Suprapubic skin (tissue), 4 donors: ENCODE measurements around the gene MARK3. TPM values are rescaled to one million over a fixed set of nuclear protein-coding genes. Genes with fewer than 3 reads are reported as not detected.

Source experiments
- DNase-seq, 2 donors: peaks; one replicate each; pipeline ENCODE4 v3.0.0-alpha.2; 2019; ENCODE audit warnings: low spot score in 2 of 2
- H3K27ac ChIP-seq: fragments of 200-600 bp; sonication (generic); one replicate; pipeline ENCODE4 v1.5.1; 2019
- H3K27me3 ChIP-seq: fragments of 200-600 bp; sonication (generic); one replicate; pipeline ENCODE4 v1.5.1; 2019
- H3K36me3 ChIP-seq: fragments of 200-600 bp; sonication (generic); one replicate; pipeline ENCODE4 v1.5.1; 2019
- H3K4me1 ChIP-seq: fragments of 200-600 bp; sonication (generic); one replicate; pipeline ENCODE4 v1.5.1; 2019
- H3K4me3 ChIP-seq: fragments of 200-600 bp; sonication (generic); one replicate; pipeline ENCODE4 v1.5.1; 2019; ENCODE audit warnings: mild to moderate bottlenecking
- H3K9me3 ChIP-seq: fragments of 200-600 bp; sonication (generic); one replicate; pipeline ENCODE4 v1.5.1; 2019
- EP300 ChIP-seq: sonication (generic); formaldehyde crosslinking; IDR thresholded peaks from one replicate; pipeline ENCODE4 v1.6.1; 2017; ENCODE audit warnings: antibody characterized with exemption
- POLR2A ChIP-seq, 2 donors: fragments of 450-650 bp; IDR thresholded peaks; one replicate each; pipeline ENCODE4 v1.6.1; 2017; ENCODE audit warnings: antibody characterized with exemption in 2 of 2, mild to moderate bottlenecking in 2 of 2, moderate library complexity in 2 of 2
- POLR2AphosphoS5 ChIP-seq, 3 donors: sonication (generic); formaldehyde crosslinking; IDR thresholded peaks; one replicate each; pipeline ENCODE4 v1.6.1; 2017; ENCODE audit warnings: antibody characterized with exemption in 3 of 3
- WGBS: methylation state at CpG from one replicate; pipeline ENCODE4 v1.1.5; 2018; 5-methylcytosine and 5-hydroxymethylcytosine counted together
- total RNA-seq, 4 donors: library from RNA; depleted of rRNA; stranded (reverse); fragments of >200 nt; gene quantifications; one replicate each; pipeline ENCODE4 v1.1.0, GENCODE V29; 2016
- TF ChIP-seq, protein P1 (sequence below), 2 donors: fragments of 200-600 bp in 1 of 2; fragments of 450-650 bp in 1 of 2; sonication (generic) in 1 of 2; IDR thresholded peaks; one replicate each; pipeline ENCODE4 v1.5.1; 2016 to 2019; ENCODE audit warnings: antibody characterized with exemption in 2 of 2, mild to moderate bottlenecking in 1 of 2, moderate library complexity in 1 of 2

The MARK3 gene
- total RNA-seq, 4 donors from 2014 or later, result 44.6 to 95.2 (median 57.2) TPM

DNA sequence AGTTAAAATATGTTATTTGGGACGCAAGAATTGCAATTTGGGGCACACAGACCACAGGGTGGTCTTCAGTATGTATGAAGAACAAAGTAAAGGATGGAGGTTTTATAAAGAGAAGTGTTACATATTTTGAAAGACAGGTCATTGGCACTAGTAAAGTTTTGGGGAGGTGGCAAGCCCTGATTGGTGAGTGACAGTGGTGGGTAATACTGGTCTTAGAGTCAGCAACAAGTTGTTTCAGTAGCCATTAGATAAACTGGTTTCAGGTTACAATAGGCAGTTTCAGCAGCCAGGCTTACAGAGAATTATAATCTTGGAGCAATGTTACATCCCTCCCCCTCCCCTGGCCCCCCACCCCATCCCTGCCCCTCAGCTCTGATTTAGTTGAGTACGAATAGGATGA, 17.5 kb downstream of the MARK3 start:
- H3K27ac ChIP-seq, result no peak overlapping the region

DNA sequence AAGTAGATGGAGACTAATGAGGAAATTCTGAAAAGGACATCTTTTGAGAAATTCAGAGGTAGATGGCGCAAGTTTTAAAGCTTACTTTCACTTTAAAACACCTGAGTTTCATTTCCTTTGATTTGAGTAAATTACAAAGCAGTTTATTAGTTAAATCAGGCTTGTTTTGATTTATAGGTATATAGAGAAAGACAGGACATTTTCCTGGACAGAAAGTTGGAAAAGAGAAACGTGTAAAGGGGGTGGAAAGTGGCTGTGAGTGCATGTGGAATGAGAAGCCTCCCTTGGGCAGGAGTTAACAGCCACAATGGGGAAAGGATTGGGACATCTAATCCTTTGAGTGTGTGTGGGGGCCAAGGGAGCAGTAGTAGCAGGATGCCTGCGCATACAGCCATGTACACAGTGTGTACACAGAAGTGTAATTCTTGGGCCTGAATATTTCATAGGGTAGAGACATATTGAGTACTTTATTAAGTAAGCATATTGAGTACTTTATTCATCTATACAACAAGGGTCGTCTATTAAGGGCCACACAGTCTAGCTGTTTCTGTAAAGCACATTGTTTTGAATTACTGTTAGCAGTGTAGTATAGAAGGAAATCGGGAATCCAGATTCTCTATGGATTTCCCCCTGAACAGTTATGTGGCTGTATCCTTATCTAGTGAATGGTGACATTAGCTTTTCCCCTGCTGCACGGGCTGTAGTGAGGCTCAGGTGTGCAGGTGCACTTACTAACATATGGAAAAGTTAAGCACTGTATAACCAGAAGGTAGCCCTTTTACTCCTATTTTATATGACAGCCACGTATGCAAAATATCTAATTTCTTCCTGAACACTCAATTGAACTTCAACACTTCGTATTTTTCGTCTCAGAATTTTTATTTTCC, 19.1 kb downstream of the MARK3 start:
- peaks cover 23% of the 10 kb centered on the region for H3K36me3 ChIP-seq
- no peak overlapping the region for H3K27ac ChIP-seq
- TF ChIP-seq, protein P1, sequence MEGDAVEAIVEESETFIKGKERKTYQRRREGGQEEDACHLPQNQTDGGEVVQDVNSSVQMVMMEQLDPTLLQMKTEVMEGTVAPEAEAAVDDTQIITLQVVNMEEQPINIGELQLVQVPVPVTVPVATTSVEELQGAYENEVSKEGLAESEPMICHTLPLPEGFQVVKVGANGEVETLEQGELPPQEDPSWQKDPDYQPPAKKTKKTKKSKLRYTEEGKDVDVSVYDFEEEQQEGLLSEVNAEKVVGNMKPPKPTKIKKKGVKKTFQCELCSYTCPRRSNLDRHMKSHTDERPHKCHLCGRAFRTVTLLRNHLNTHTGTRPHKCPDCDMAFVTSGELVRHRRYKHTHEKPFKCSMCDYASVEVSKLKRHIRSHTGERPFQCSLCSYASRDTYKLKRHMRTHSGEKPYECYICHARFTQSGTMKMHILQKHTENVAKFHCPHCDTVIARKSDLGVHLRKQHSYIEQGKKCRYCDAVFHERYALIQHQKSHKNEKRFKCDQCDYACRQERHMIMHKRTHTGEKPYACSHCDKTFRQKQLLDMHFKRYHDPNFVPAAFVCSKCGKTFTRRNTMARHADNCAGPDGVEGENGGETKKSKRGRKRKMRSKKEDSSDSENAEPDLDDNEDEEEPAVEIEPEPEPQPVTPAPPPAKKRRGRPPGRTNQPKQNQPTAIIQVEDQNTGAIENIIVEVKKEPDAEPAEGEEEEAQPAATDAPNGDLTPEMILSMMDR (IDR thresholded peaks at IDR 0.05), result no peak
- TF ChIP-seq EP300 (no peak), POLR2AphosphoS5 (IDR thresholded peaks at IDR 0.05) (no peak), POLR2A (IDR thresholded peaks at IDR 0.05) (no peak)
- no peaks in the 10 kb centered on the region for H3K9me3 ChIP-seq
- H3K27me3 ChIP-seq, result no peaks in the 10 kb centered on the region
- no peak for DNase-seq
- no peak overlapping the region for H3K4me3 ChIP-seq
- 71% methylated on average over 9 of the region's 9 CpGs for WGBS
- peaks cover 52% of the 10 kb centered on the region for H3K4me1 ChIP-seq

More for the DNA sequence above, 17.5 kb downstream of the MARK3 start:
- TF ChIP-seq, protein P1 (IDR thresholded peaks at IDR 0.05), result no peak
- no peak for TF ChIP-seq POLR2A (IDR thresholded peaks at IDR 0.05)
- no peak for TF ChIP-seq POLR2AphosphoS5 (IDR thresholded peaks at IDR 0.05)
- TF ChIP-seq EP300, result no peak
- H3K36me3 ChIP-seq, result peaks cover 17% of the 10 kb centered on the region
- no peaks in the 10 kb centered on the region for H3K9me3 ChIP-seq
- H3K27me3 ChIP-seq, result no peaks in the 10 kb centered on the region
- WGBS, result 93% methylated on average over 2 of the region's 2 CpGs
- H3K4me1 ChIP-seq, result peaks cover 57% of the 10 kb centered on the region
- no peak for DNase-seq
- no peak overlapping the region for H3K4me3 ChIP-seq

DNA sequence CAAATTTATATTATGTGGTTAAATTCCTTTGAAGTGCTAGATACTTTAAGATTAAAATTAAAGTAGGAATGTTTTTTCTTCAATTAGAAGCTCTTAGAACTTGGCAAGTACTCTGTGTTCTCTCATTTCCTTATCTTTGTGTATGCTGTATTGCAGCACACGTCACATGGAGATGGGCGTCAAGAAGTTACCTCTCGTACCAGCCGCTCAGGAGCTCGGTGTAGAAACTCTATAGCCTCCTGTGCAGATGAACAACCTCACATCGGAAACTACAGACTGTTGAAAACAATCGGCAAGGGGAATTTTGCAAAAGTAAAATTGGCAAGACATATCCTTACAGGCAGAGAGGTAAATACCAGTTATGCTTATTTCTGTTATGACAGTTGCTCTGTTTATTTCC, 19.7 kb downstream of the MARK3 start:
- DNase-seq, result no peak
- no peaks in the 10 kb centered on the region for H3K27me3 ChIP-seq
- H3K9me3 ChIP-seq, result no peaks in the 10 kb centered on the region
- peaks cover 48% of the 10 kb centered on the region for H3K4me1 ChIP-seq
- no peak overlapping the region for H3K27ac ChIP-seq
- WGBS, result 87% methylated on average over 7 of the region's 7 CpGs
- no peak overlapping the region for H3K4me3 ChIP-seq
- peaks cover 23% of the 10 kb centered on the region for H3K36me3 ChIP-seq
- TF ChIP-seq POLR2A (IDR thresholded peaks at IDR 0.05) (no peak), EP300 (no peak), POLR2AphosphoS5 (IDR thresholded peaks at IDR 0.05) (no peak)
- TF ChIP-seq, protein P1 (IDR thresholded peaks at IDR 0.05), result no peak

DNA sequence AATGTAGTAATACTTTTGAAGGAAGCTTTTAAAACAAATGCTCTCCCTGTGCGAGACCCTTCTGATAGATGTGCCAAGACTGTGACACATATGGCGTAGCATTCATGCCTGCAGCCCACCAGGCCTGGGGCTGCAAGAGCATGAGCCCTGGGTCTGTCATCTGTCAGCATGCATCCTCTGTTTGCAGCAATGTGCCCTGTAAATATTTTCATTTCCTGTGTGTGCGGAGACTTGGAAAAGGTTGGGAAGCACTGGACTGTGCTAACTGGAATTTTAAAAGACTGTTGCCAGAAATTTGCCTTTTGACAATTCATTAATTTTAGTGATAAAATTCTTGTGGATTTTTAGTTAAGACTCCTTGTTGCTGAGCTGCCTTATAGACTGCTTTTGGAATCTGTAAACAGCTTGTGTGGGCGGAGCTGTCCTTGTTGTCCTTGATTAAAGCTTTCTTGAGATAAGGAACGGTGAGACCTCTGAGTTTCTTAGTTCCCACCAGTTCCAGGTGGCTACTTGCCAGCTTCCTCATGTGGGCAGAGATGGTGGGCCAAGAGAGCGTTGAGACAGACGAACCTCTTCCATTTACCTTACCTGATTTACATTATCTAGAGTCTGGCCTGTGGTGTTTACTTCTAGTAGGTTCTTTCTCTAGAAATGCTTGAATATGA, 23.4 kb downstream of the MARK3 start:
- no peak for DNase-seq
- peaks cover 24% of the 10 kb centered on the region for H3K4me1 ChIP-seq
- whole genome bisulfite sequencing, result 78% methylated on average over 7 of the region's 7 CpGs
- peaks cover 31% of the 10 kb centered on the region for H3K36me3 ChIP-seq
- H3K27ac ChIP-seq, result no peak overlapping the region
- H3K9me3 ChIP-seq, result no peaks in the 10 kb centered on the region
- H3K27me3 ChIP-seq, result no peaks in the 10 kb centered on the region
- TF ChIP-seq POLR2A (IDR thresholded peaks at IDR 0.05) (no peak), POLR2AphosphoS5 (IDR thresholded peaks at IDR 0.05) (no peak), EP300 (no peak)
- TF ChIP-seq, protein P1 (IDR thresholded peaks at IDR 0.05), result no peak
- H3K4me3 ChIP-seq, result no peak overlapping the region

DNA sequence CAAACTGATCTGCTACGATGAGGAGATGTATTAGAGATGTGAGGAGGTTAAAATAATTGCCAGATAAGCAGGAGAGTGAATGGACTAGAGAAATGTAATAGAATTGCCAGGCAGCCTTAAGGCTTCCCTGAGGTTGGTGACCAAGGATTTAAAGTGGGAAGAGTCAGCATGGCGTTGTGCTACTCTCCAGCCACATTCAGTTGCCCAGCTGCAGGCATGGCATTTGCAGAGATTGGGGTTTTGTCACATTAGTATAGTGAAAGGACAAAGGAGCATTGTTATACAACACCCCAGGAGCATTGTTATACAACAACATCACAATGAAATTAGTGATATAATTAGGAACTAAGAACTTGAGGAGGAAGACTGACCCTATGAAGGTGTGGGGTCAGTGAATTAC, 31.7 kb downstream of the MARK3 start:
- 77% methylated on average over 2 of the region's 2 CpGs for WGBS
- no peak for TF ChIP-seq POLR2A (IDR thresholded peaks at IDR 0.05)
- TF ChIP-seq EP300, result no peak
- TF ChIP-seq POLR2AphosphoS5 (IDR thresholded peaks at IDR 0.05), result no peak
- TF ChIP-seq, protein P1 (IDR thresholded peaks at IDR 0.05), result no peak

More for the DNA sequence above, 31.7 kb downstream of the MARK3 start:
- H3K9me3 ChIP-seq, result no peaks in the 10 kb centered on the region
- H3K27me3 ChIP-seq, result no peaks in the 10 kb centered on the region
- H3K36me3 ChIP-seq, result peaks cover 13% of the 10 kb centered on the region
- no peak overlapping the region for H3K4me3 ChIP-seq
- H3K27ac ChIP-seq, result no peak overlapping the region
- DNase-seq, result no peak
- H3K4me1 ChIP-seq, result peaks cover 12% of the 10 kb centered on the region
